Mesenchymal stem cell (in vitro differentiated cells and primary cell): ENCODE results near the gene CARD16.

Experiments
- DNase-seq: peaks from one replicate; pipeline ENCODE4 v3.0.0-alpha.2; 2013
- H2AFZ ChIP-seq: one replicate; pipeline ENCODE4 v1.6.1; 2013; ENCODE audit warnings: low read depth, mild to moderate bottlenecking, control low read depth, inconsistent platforms, low read length, moderate library complexity
- H2AK5ac ChIP-seq: 2 replicates; pipeline ENCODE4 v1.6.1; 2013; ENCODE audit warnings: low read length, moderate library complexity, mild to moderate bottlenecking, inconsistent platforms; ENCODE audit not compliant: severe bottlenecking
- H2BK120ac ChIP-seq: one replicate; pipeline ENCODE4 v1.6.1; 2013; ENCODE audit warnings: low read depth, mild to moderate bottlenecking, inconsistent platforms, low read length, moderate library complexity
- H2BK12ac ChIP-seq, 2 experiments: one replicate each; pipeline ENCODE4 v1.6.1; 2013; ENCODE audit warnings: inconsistent platforms in 2 of 2, low read length in 2 of 2, mild to moderate bottlenecking in 2 of 2, moderate library complexity in 2 of 2, control low read depth in 1 of 2
- H2BK15ac ChIP-seq: one replicate; pipeline ENCODE4 v1.6.1; 2013; ENCODE audit warnings: mild to moderate bottlenecking, low read depth, inconsistent platforms; ENCODE audit not compliant: poor library complexity, severe bottlenecking
- H2BK5ac ChIP-seq: 2 replicates; pipeline ENCODE4 v1.6.1; 2013; ENCODE audit warnings: low read depth, mild to moderate bottlenecking, low read length, control low read depth, inconsistent platforms; ENCODE audit not compliant: poor library complexity, severe bottlenecking
- H3K14ac ChIP-seq, 2 experiments: one replicate each; pipeline ENCODE4 v1.6.1; 2013; ENCODE audit warnings: inconsistent platforms in 2 of 2, low read length in 2 of 2, control low read depth in 1 of 2, mild to moderate bottlenecking in 1 of 2, moderate library complexity in 1 of 2
- H3K18ac ChIP-seq, 2 experiments: one replicate each; pipeline ENCODE4 v1.6.1; 2013; ENCODE audit warnings: inconsistent platforms in 2 of 2, low read length in 2 of 2, control low read depth in 1 of 2, low read depth in 1 of 2, mild to moderate bottlenecking in 1 of 2
- H3K23ac ChIP-seq, 2 experiments: one replicate each; pipeline ENCODE4 v1.6.1; 2013; ENCODE audit warnings: inconsistent platforms in 2 of 2, low read length in 2 of 2, mild to moderate bottlenecking in 2 of 2, moderate library complexity in 2 of 2, control low read depth in 1 of 2
- H3K27ac ChIP-seq: 2 replicates; pipeline ENCODE4 v1.5.1; 2013; ENCODE audit warnings: mild to moderate bottlenecking, moderate library complexity, low read length, control low read depth, inconsistent platforms; ENCODE audit not compliant: poor library complexity, severe bottlenecking
- H3K27me3 ChIP-seq, 2 experiments: 2 replicates each; pipeline versions ENCODE4 v1.6.1 to v1.7.0; 2013; ENCODE audit warnings: low read length in 2 of 2, mild to moderate bottlenecking in 2 of 2, moderate library complexity in 2 of 2, control low read depth in 1 of 2, inconsistent platforms in 1 of 2; ENCODE audit not compliant: control insufficient read depth in 1 of 2, insufficient read depth in 1 of 2
- H3K36me3 ChIP-seq, 2 experiments: 2 replicates each; pipeline versions ENCODE4 v1.6.1 to v1.7.0; 2013; ENCODE audit warnings: low read length in 2 of 2, control low read depth in 1 of 2, inconsistent platforms in 1 of 2, low read depth in 1 of 2, mild to moderate bottlenecking in 1 of 2; ENCODE audit not compliant: insufficient read depth in 2 of 2, control insufficient read depth in 1 of 2
- H3K4ac ChIP-seq, 2 experiments: one replicate each; pipeline ENCODE4 v1.6.1; 2013; ENCODE audit warnings: inconsistent platforms in 2 of 2, low read length in 2 of 2, mild to moderate bottlenecking in 2 of 2, moderate library complexity in 2 of 2, control low read depth in 1 of 2, low read depth in 1 of 2
- H3K4me1 ChIP-seq: 2 replicates; pipeline ENCODE4 v1.6.1; 2013; ENCODE audit warnings: low read depth, low read length, control low read depth; ENCODE audit not compliant: control insufficient read depth, insufficient read depth
- H3K4me2 ChIP-seq: 2 replicates; pipeline ENCODE4 v1.6.1; 2013; ENCODE audit warnings: low read length, mild to moderate bottlenecking, inconsistent platforms; ENCODE audit not compliant: poor library complexity, severe bottlenecking
- H3K4me3 ChIP-seq, 2 experiments: 2 replicates each; pipeline versions ENCODE4 v1.5.1 to v1.7.0; 2013; ENCODE audit warnings: low read length in 2 of 2, mild to moderate bottlenecking in 2 of 2, control low read depth in 1 of 2, low read depth in 1 of 2; ENCODE audit not compliant: insufficient read depth in 1 of 2
- H3K79me1 ChIP-seq: replicated peaks from 2 replicates; pipeline ENCODE4 v1.6.1; 2013; ENCODE audit warnings: mild to moderate bottlenecking, control low read depth, low read length, inconsistent platforms; ENCODE audit not compliant: poor library complexity, severe bottlenecking
- H3K9ac ChIP-seq: 2 replicates; pipeline ENCODE4 v1.7.0; 2013; ENCODE audit warnings: mild to moderate bottlenecking, low read length, moderate library complexity
- H3K9me3 ChIP-seq: 2 replicates; pipeline ENCODE4 v1.7.0; 2013; ENCODE audit warnings: mild to moderate bottlenecking, low read length; ENCODE audit not compliant: control insufficient read depth
- H4K8ac ChIP-seq: one replicate; pipeline ENCODE4 v1.6.1; 2013; ENCODE audit warnings: inconsistent platforms, mild to moderate bottlenecking, low read length, moderate library complexity
- H4K91ac ChIP-seq: one replicate; pipeline ENCODE4 v1.6.1; 2013; ENCODE audit warnings: mild to moderate bottlenecking, low read length, inconsistent platforms
- WGBS: methylation state at CpG from one replicate; pipeline ENCODE4 v1.1.7; 2013; ENCODE audit warnings: mixed read lengths; 5-methylcytosine and 5-hydroxymethylcytosine counted together

CARD16 gene

GRCh38 chr11:105046898-105047579 lies 1.9 kb upstream of the CARD16 start:
- H3K27ac ChIP-seq = peak overlapping the region; percentile 67
- H2BK12ac ChIP-seq = no peak overlapping the region
- H3K9me3 ChIP-seq = no peaks in the 10 kb centered on the region
- no peak overlapping the region for H3K4me3 ChIP-seq
- H3K23ac ChIP-seq = no peak overlapping the region
- H3K18ac ChIP-seq = no peak overlapping the region
- H3K4me2 ChIP-seq = peak overlapping the region; percentile 35
- H3K79me1 ChIP-seq = no peaks in the 10 kb centered on the region
- H3K36me3 ChIP-seq = no peaks in the 10 kb centered on the region
- H2BK15ac ChIP-seq = no peak overlapping the region
- H3K4me1 ChIP-seq = no peaks in the 10 kb centered on the region
- no peaks in the 10 kb centered on the region for H3K27me3 ChIP-seq
- H3K4ac ChIP-seq = no peak overlapping the region
- H2BK5ac ChIP-seq = no peak overlapping the region
- H4K8ac ChIP-seq = no peak overlapping the region
- 1% methylated on average over 5 of the region's 8 CpGs for WGBS
- peak overlapping the region; percentile 40 for H3K9ac ChIP-seq
- H4K91ac ChIP-seq = no peak overlapping the region
- DNase-seq = peak; percentile 99
- no peak overlapping the region for H2AFZ ChIP-seq
- H3K14ac ChIP-seq = no peak overlapping the region
- H2AK5ac ChIP-seq = no peak overlapping the region
- H2BK120ac ChIP-seq = no peak overlapping the region

GRCh38 chr11:105045676-105046296 lies 651 bp upstream of the CARD16 start:
- Histone ChIP-seq H2BK120ac (peak overlapping the region; percentile 1), H2BK15ac (no peak overlapping the region), H3K27ac (no peak overlapping the region), H3K4me1 (no peaks in the 10 kb centered on the region), H3K18ac (peak overlapping the region; percentile 6 to 61), H3K9ac (peak overlapping the region; percentile 77), H3K79me1 (no peaks in the 10 kb centered on the region), H3K9me3 (no peaks in the 10 kb centered on the region), H3K27me3 (no peaks in the 10 kb centered on the region), H2BK5ac (no peak overlapping the region), H3K23ac (no peak overlapping the region), H4K91ac (peak overlapping the region; percentile 70), H2AK5ac (no peak overlapping the region), H2BK12ac (peak overlapping the region; percentile 91 to 97), H3K4me2 (no peak overlapping the region), H3K36me3 (no peaks in the 10 kb centered on the region), H3K14ac (no peak overlapping the region), H2AFZ (no peak overlapping the region), H3K4ac (peak overlapping the region; percentile 17 to 63), H3K4me3 (peak overlapping the region in 1 of 2 experiments; percentile 72), H4K8ac (no peak overlapping the region)
- DNase-seq = no peak
- WGBS = 95% methylated on average over 5 of the region's 5 CpGs

- H3K4me1 ChIP-seq = no peaks in the 10 kb centered on the region
These were observed 3.0 kb downstream of the CARD16 start for GRCh38 chr11:105042178-105042577.

GRCh38 chr11:105040703-105041102 lies 4.4 kb downstream of the CARD16 start:
- Histone ChIP-seq H3K9me3 (no peaks in the 10 kb centered on the region), H3K79me1 (no peaks in the 10 kb centered on the region), H2BK15ac (no peak overlapping the region), H3K36me3 (no peaks in the 10 kb centered on the region), H3K4ac (no peak overlapping the region), H3K14ac (no peak overlapping the region), H3K18ac (no peak overlapping the region), H2AK5ac (no peak overlapping the region), H2AFZ (no peak overlapping the region), H3K4me3 (no peak overlapping the region), H3K4me2 (no peak overlapping the region), H3K27ac (no peak overlapping the region), H2BK5ac (no peak overlapping the region), H3K9ac (no peak overlapping the region), H2BK12ac (no peak overlapping the region), H3K4me1 (no peaks in the 10 kb centered on the region), H4K91ac (no peak overlapping the region), H2BK120ac (no peak overlapping the region), H3K23ac (no peak overlapping the region), H3K27me3 (no peaks in the 10 kb centered on the region), H4K8ac (no peak overlapping the region)
- no peak for DNase-seq
- 100% methylated on average over 1 of the region's 2 CpGs for WGBS

More at GRCh38 chr11:105042178-105042577, 3.0 kb downstream of the CARD16 start:
- DNase-seq = no peak
- H3K9ac ChIP-seq = no peak overlapping the region
- no peak overlapping the region for H2BK5ac ChIP-seq
- no peaks in the 10 kb centered on the region for H3K9me3 ChIP-seq
- no peak overlapping the region for H4K91ac ChIP-seq
- no peak overlapping the region for H3K18ac ChIP-seq
- H2AK5ac ChIP-seq = no peak overlapping the region
- H2BK12ac ChIP-seq = no peak overlapping the region
- H2BK15ac ChIP-seq = no peak overlapping the region
- no peak overlapping the region for H4K8ac ChIP-seq
- H2AFZ ChIP-seq = no peak overlapping the region
- H3K27ac ChIP-seq = no peak overlapping the region
- no peak overlapping the region for H3K14ac ChIP-seq
- H3K4ac ChIP-seq = no peak overlapping the region
- WGBS = 100% methylated on average over 2 of the region's 3 CpGs
- no peak overlapping the region for H3K4me2 ChIP-seq
- no peak overlapping the region for H3K4me3 ChIP-seq
- no peaks in the 10 kb centered on the region for H3K36me3 ChIP-seq
- H3K79me1 ChIP-seq = no peaks in the 10 kb centered on the region
- no peak overlapping the region for H2BK120ac ChIP-seq
- no peak overlapping the region for H3K23ac ChIP-seq
- no peaks in the 10 kb centered on the region for H3K27me3 ChIP-seq
